ENCODE results near the gene EXD3.

The EXD3 gene

GRCh38 chr9:137409515-137409914 lies 13.4 kb downstream of the EXD3 start:
- DNase-seq: no peak

GRCh38 chr9:137408651-137409405 lies 14.1 kb downstream of the EXD3 start:
- DNase-seq: no peak

- no peak for DNase-seq
Measured at GRCh38 chr9:137407590-137408300, 15.2 kb downstream of the EXD3 start.

- peak; percentile 44 for DNase-seq
Measured at GRCh38 chr9:137406876-137407589, 15.9 kb downstream of the EXD3 start.

GRCh38 chr9:137406085-137406760 lies 16.7 kb downstream of the EXD3 start:
- DNase-seq: no peak

GRCh38 chr9:137405677-137406081 lies 17.3 kb downstream of the EXD3 start:
- DNase-seq: no peak

GRCh38 chr9:137404961-137405567 lies 17.9 kb downstream of the EXD3 start:
- DNase-seq: no peak

- DNase-seq: no peak
Measured at GRCh38 chr9:137403269-137403668, 19.7 kb downstream of the EXD3 start.

- DNase-seq: no peak
Measured at GRCh38 chr9:137402746-137403145, 20.2 kb downstream of the EXD3 start.

GRCh38 chr9:137398561-137399468 lies 24.1 kb downstream of the EXD3 start:
- DNase-seq: no peak

GRCh38 chr9:137397675-137398423 lies 25.1 kb downstream of the EXD3 start:
- no peak for DNase-seq

GRCh38 chr9:137396634-137397367 lies 26.2 kb downstream of the EXD3 start:
- DNase-seq: no peak

- no peak for DNase-seq
Measured at GRCh38 chr9:137396227-137396626, 26.7 kb downstream of the EXD3 start.

- DNase-seq: no peak
Measured at GRCh38 chr9:137395666-137396010, 27.3 kb downstream of the EXD3 start.

- no peak for DNase-seq
Measured at GRCh38 chr9:137394866-137395665, 27.9 kb downstream of the EXD3 start.

- DNase-seq: no peak
Measured at GRCh38 chr9:137393176-137394150, 29.5 kb downstream of the EXD3 start.

GRCh38 chr9:137392232-137393007 lies 30.5 kb downstream of the EXD3 start:
- no peak for DNase-seq
